T-helper 1 cell treated with Interleukin-12 subunit alpha and Interleukin-12 subunit beta and Interleukin-4 antibody, amounts not matched to agents 30 μg/mL and 1 μg/mL, for 36 hours (primary cell): ENCODE results near the gene DYRK3.

Experiments used
- H3K27ac Mint-ChIP-seq: one replicate; pipeline ENCODE4 v1.8.0; 2021; ENCODE audit warnings: mild to moderate bottlenecking, mixed read lengths
- H3K27me3 Mint-ChIP-seq: one replicate; pipeline ENCODE4 v1.8.0; 2021; ENCODE audit warnings: low read depth, mixed read lengths
- H3K36me3 Mint-ChIP-seq: one replicate; pipeline ENCODE4 v1.8.0; 2021; ENCODE audit warnings: low read depth, mixed read lengths
- H3K4me1 Mint-ChIP-seq: one replicate; pipeline ENCODE4 v1.8.0; 2021; ENCODE audit warnings: low read depth, mixed read lengths
- H3K4me3 Mint-ChIP-seq: one replicate; pipeline ENCODE4 v1.8.0; 2021; ENCODE audit warnings: mild to moderate bottlenecking, moderate library complexity, mixed read lengths
- H3K9me3 Mint-ChIP-seq: one replicate; pipeline ENCODE4 v1.8.0; 2021; ENCODE audit warnings: mixed read lengths

Gene DYRK3

DNA sequence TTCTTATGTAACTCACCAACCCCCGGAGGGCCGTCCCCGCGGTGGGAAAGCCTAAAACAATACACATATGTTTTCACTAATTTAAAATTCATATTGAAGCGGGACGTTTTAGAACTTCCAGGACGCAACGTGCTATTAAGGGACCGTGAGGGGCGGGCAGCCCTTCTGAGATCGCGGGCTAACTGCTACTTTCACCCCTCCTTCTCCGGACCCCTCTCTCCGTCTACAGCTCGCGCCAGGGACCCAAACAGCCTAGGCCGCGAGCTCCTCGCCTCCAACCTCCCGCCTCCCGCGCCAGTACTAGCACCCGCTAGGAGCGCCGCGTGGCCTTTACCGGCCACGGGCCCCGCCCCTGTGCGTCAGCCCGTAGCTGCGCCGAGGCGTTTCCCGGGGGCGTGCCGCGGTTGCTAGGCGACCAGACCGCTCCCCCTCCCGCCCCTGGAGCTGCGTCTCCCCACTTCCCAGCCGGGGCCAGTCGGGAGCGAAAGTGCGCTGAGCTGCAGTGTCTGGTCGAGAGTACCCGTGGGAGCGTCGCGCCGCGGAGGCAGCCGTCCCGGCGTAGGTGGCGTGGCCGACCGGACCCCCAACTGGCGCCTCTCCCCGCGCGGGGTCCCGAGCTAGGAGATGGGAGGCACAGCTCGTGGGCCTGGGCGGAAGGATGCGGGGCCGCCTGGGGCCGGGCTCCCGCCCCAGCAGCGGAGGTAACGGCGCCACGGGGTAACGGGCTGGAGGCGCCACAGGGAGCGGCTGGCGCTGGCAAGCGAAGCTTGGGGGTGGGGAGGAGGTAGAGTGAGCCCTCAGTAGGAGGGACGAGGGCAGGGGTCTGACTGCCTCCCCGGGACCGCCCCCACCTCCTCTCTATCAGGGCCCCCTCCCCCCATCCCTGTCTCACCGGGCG is at the start of gene DYRK3:
DYRK3 (plus strand) TSS at position 457 of the 898 bp plus-strand sequence; CDS start at position 625, 168 bp downstream.
- peak within 1 kb of the TSS; percentile 85 for H3K4me3 Mint-ChIP-seq
- H3K27ac Mint-ChIP-seq = peak within 1 kb of the TSS; percentile 94
- no peaks in the 10 kb centered on the region for H3K9me3 Mint-ChIP-seq
- peaks cover 12% of the 10 kb centered on the region for H3K27me3 Mint-ChIP-seq
- peaks cover 27% of the 10 kb centered on the region for H3K4me1 Mint-ChIP-seq
- H3K36me3 Mint-ChIP-seq = peaks cover 2% of the 10 kb centered on the region

DNA sequence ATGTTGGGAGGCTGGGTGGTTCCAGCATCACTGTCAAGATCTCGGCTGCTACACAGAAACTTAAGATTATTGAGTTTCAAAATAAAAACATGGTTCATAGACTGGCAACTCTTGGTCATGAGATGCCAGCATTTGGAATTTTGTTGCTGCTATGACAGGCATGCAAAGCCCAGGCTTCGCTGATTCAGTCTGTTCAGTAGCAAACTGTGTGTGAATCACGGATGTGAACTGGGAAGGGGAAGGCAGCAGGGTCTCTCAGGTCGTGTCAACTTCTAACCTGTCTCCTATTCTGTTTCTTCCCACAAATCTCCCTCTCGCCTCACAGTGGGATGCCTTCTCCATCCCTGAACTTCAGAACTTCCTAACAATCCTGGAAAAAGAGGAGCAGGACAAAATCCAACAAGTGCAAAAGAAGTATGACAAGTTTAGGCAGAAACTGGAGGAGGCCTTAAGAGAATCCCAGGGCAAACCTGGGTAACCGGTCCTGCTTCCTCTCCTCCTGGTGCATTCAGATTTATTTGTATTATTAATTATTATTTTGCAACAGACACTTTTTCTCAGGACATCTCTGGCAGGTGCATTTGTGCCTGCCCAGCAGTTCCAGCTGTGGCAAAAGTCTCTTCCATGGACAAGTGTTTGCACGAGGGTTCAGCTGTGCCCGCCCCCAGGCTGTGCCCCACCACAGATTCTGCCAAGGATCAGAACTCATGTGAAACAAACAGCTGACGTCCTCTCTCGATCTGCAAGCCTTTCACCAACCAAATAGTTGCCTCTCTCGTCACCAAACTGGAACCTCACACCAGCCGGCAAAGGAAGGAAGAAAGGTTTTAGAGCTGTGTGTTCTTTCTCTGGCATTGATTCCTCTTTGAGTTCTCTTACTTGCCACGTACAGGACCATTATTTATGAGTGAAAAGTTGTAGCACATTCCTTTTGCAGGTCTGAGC is 48.6 kb upstream of the DYRK3 start:
- Mint-ChIP-seq H3K9me3 (no peaks in the 10 kb centered on the region), H3K36me3 (peaks cover 64% of the 10 kb centered on the region), H3K4me3 (no peak overlapping the region), H3K27ac (peak overlapping the region; percentile 57), H3K27me3 (no peaks in the 10 kb centered on the region), H3K4me1 (peaks cover 87% of the 10 kb centered on the region)

DNA sequence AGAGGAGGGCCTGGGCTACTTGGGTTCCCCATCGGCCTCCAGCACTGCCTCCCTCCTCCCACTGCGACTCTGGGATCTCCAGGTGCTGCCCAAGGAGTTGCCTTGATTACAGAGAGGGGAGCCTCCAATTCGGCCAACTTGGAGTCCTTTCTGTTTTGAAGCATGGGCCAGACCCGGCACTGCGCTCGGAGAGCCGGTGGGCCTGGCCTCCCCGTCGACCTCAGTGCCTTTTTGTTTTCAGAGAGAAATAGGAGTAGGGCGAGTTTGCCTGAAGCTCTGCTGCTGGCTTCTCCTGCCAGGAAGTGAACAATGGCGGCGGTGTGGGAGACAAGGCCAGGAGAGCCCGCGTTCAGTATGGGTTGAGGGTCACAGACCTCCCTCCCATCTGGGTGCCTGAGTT is 47.4 kb upstream of the DYRK3 start:
- Mint-ChIP-seq H3K4me3 (peak overlapping the region; percentile 10), H3K27ac (peak overlapping the region; percentile 94), H3K27me3 (no peaks in the 10 kb centered on the region), H3K36me3 (peaks cover 70% of the 10 kb centered on the region), H3K9me3 (no peaks in the 10 kb centered on the region), H3K4me1 (peaks cover 86% of the 10 kb centered on the region)

DNA sequence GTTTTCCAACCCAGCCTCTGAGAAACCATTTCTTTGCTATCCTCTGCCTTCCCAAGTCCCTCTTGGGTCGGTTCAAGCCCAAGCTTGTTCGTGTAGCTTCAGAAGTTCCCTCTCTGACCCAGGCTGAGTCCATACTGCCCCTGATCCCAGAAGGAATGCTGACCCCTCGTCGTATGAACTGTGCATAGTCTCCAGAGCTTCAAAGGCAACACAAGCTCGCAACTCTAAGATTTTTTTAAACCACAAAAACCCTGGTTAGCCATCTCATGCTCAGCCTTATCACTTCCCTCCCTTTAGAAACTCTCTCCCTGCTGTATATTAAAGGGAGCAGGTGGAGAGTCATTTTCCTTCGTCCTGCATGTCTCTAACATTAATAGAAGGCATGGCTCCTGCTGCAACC is 46.8 kb upstream of the DYRK3 start:
- Mint-ChIP-seq H3K36me3 (peaks cover 68% of the 10 kb centered on the region), H3K9me3 (no peaks in the 10 kb centered on the region), H3K4me1 (peaks cover 83% of the 10 kb centered on the region), H3K4me3 (peak overlapping the region; percentile 36), H3K27me3 (no peaks in the 10 kb centered on the region), H3K27ac (peak overlapping the region; percentile 94)

DNA sequence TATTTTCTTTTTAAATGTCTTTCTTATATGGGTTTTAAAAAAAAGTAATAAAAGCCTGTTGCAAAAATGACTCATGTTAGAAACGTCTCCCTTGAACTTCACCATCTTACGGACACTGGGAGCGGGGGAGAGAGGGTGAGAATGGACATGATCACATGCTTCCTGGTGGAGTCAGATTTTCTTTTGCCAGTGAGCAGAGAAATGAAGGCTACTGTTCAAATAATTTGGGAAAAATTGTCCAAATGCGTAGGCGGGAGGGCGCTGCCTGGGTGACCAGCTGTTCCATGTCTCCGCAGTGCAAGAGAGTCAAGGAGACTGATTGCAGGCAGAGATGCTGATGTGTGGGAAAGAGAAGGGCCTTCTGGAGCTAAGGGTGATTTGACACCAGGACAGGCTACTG is 46.1 kb upstream of the DYRK3 start:
- Mint-ChIP-seq H3K4me1 (peaks cover 80% of the 10 kb centered on the region), H3K36me3 (peaks cover 68% of the 10 kb centered on the region), H3K4me3 (peak overlapping the region; percentile 32)

GRCh38 chr1:206590025-206590758 is 45.1 kb upstream of the DYRK3 start:
- H3K4me3 Mint-ChIP-seq = peak overlapping the region; percentile 65
- H3K27me3 Mint-ChIP-seq = no peaks in the 10 kb centered on the region
- H3K27ac Mint-ChIP-seq = peak overlapping the region; percentile 94
- H3K36me3 Mint-ChIP-seq = peaks cover 68% of the 10 kb centered on the region
- H3K4me1 Mint-ChIP-seq = peaks cover 74% of the 10 kb centered on the region
- no peaks in the 10 kb centered on the region for H3K9me3 Mint-ChIP-seq

More for the DNA sequence above, 46.1 kb upstream of the DYRK3 start:
- Mint-ChIP-seq H3K9me3 (no peaks in the 10 kb centered on the region), H3K27me3 (no peaks in the 10 kb centered on the region), H3K27ac (peak overlapping the region; percentile 94)

- Mint-ChIP-seq H3K27ac (peak overlapping the region; percentile 94), H3K36me3 (peaks cover 74% of the 10 kb centered on the region), H3K27me3 (no peaks in the 10 kb centered on the region), H3K4me3 (peak overlapping the region; percentile 39), H3K9me3 (no peaks in the 10 kb centered on the region), H3K4me1 (peaks cover 67% of the 10 kb centered on the region)
These were observed 44.1 kb upstream of the DYRK3 start for GRCh38 chr1:206591226-206591625.

DNA sequence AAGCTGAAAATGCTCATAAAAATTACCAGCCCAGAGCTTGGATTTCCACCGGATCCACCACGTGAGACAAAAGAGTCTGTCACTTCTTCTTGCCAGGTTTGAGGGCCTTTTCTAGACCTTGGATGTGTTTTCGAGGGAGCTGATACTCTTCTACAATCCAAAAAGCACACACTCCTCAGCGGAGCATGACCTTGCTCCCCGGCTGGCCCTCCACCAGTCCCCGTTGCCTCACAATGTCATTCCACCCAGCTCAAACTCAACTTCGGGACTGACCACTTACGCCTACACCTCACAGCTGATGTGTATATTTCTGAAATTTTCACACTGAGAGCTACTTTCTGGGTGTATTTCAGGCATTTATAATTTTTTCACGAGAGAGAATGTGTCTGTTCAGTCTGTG is 43.6 kb upstream of the DYRK3 start:
- Mint-ChIP-seq H3K36me3 (peaks cover 72% of the 10 kb centered on the region), H3K9me3 (no peaks in the 10 kb centered on the region), H3K4me1 (peaks cover 63% of the 10 kb centered on the region), H3K4me3 (peak overlapping the region; percentile 19), H3K27ac (peak overlapping the region; percentile 64), H3K27me3 (no peaks in the 10 kb centered on the region)

GRCh38 chr1:206593351-206593925 is 41.9 kb upstream of the DYRK3 start:
- Mint-ChIP-seq H3K27me3 (no peaks in the 10 kb centered on the region), H3K4me3 (no peak overlapping the region), H3K9me3 (no peaks in the 10 kb centered on the region), H3K4me1 (peaks cover 47% of the 10 kb centered on the region), H3K36me3 (peaks cover 66% of the 10 kb centered on the region), H3K27ac (peak overlapping the region; percentile 23)

DNA sequence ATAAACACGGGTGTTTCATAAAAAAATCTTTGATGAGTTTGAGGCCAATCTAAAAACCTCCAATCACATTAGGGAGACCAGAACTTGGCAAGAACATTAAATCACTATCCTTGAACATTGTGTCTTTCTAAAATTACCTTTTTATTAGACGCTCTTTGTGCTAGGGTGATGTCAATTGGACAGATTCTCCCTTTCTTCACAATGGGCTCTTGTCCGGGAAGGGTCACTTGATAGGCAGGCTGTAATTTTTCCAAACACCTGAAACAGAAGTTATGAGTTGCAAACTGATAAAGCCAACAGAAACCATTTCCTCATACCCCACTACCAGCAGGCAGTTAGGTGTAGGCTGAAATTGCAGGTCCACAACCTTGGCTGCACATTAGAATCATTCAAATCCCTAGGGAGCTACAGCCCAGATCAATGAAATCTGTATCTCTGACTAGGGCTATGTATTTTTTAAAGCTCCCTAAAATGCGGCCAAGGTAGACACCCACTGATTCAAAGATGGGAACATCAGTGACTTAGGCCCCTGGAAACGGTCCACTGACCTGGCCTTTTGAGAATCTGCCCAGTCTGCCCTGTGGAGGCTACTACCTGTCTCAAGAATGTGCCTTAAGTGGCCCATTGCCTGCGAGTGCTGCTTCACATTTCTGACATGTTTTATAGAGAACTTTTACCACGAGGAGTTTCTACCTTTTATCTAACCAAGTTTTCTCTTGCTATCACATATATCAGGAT is 39.6 kb upstream of the DYRK3 start:
- H3K36me3 Mint-ChIP-seq = peaks cover 61% of the 10 kb centered on the region
- no peaks in the 10 kb centered on the region for H3K27me3 Mint-ChIP-seq
- no peak overlapping the region for H3K4me3 Mint-ChIP-seq
- no peaks in the 10 kb centered on the region for H3K9me3 Mint-ChIP-seq
- H3K27ac Mint-ChIP-seq = no peak overlapping the region
- H3K4me1 Mint-ChIP-seq = peaks cover 26% of the 10 kb centered on the region

GRCh38 chr1:206596319-206596666 is 39.0 kb upstream of the DYRK3 start:
- peaks cover 60% of the 10 kb centered on the region for H3K36me3 Mint-ChIP-seq
- H3K4me3 Mint-ChIP-seq = no peak overlapping the region
- H3K27ac Mint-ChIP-seq = no peak overlapping the region
- H3K9me3 Mint-ChIP-seq = no peaks in the 10 kb centered on the region
- peaks cover 22% of the 10 kb centered on the region for H3K4me1 Mint-ChIP-seq
- H3K27me3 Mint-ChIP-seq = no peaks in the 10 kb centered on the region

DNA sequence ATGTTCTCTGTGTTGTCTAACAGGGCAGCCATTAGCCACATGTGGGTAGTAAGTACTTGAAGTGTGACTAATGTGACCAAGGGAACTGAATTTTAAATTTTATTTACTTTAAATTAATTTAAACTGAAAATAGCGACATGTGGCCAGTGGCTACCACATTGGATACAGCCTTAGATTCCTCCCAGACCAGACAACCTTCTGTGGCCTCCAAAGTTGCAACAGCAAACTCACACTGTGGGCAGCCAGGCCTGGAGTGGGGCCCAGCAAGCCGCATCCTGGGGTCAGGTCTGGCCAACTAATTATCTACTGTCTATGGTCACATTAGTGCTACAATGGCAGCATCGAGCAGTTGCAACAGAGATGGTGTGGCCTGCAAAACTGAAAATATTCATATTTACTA is 34.8 kb upstream of the DYRK3 start:
- Mint-ChIP-seq H3K27ac (no peak overlapping the region), H3K4me3 (no peak overlapping the region), H3K4me1 (peaks cover 2% of the 10 kb centered on the region), H3K27me3 (no peaks in the 10 kb centered on the region), H3K36me3 (peaks cover 39% of the 10 kb centered on the region), H3K9me3 (no peaks in the 10 kb centered on the region)

DNA sequence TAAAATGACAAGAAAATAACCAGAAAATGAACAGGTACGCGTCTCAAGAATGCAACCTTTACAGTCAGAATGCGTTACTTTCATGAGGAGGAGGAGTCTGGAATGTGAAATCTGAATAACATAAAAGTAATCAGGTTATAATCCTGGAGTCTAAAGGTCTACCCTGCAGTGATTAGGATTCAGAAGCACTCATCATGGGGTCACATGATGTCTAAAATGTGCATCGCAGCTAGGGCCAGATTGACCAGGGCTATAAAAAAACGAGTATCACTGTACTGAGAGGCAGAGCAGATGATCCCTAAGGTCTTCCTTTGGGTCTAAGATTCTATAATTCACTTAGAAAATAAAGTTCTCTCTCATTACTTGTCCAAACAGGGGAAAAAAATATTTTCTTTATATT is 30.5 kb upstream of the DYRK3 start:
- H3K27ac Mint-ChIP-seq = no peak overlapping the region
- H3K4me3 Mint-ChIP-seq = no peak overlapping the region
- no peaks in the 10 kb centered on the region for H3K27me3 Mint-ChIP-seq
- no peaks in the 10 kb centered on the region for H3K9me3 Mint-ChIP-seq
- peaks cover 23% of the 10 kb centered on the region for H3K4me1 Mint-ChIP-seq
- peaks cover 31% of the 10 kb centered on the region for H3K36me3 Mint-ChIP-seq
